Measurements from ENCODE around the gene VPS13D.
"Not testable (repeated sequence)": the region's sequence is repeated elsewhere in the genome, so short reads cannot be mapped to it uniquely, and the experiment has no call there.

The VPS13D gene

DNA sequence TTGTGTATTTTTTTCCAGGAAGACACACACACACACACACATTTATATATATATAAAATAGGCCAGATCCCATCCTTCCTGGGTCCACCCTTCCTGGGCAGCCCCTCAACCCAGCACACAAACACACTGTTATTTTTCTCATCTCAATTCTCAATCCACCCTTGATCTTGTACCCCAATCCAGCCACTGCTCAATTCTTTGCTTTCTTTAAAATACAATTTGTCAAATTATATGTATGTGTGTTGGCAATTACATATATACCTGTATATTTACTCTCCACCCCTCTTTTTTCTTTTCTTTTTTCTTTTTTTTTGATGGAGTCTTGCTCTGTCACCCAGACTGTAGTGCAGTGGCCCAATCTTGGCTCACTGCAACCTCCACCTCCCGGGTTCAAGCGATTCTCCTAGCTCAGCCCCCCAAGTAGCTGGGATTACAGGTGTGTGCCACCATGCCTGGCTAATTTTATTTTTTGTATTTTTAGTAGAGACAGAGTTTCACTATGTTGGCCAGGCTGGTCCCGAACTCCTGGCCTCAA, 299.9 kb downstream of the VPS13D start:
- DNase-seq = no peak

DNA sequence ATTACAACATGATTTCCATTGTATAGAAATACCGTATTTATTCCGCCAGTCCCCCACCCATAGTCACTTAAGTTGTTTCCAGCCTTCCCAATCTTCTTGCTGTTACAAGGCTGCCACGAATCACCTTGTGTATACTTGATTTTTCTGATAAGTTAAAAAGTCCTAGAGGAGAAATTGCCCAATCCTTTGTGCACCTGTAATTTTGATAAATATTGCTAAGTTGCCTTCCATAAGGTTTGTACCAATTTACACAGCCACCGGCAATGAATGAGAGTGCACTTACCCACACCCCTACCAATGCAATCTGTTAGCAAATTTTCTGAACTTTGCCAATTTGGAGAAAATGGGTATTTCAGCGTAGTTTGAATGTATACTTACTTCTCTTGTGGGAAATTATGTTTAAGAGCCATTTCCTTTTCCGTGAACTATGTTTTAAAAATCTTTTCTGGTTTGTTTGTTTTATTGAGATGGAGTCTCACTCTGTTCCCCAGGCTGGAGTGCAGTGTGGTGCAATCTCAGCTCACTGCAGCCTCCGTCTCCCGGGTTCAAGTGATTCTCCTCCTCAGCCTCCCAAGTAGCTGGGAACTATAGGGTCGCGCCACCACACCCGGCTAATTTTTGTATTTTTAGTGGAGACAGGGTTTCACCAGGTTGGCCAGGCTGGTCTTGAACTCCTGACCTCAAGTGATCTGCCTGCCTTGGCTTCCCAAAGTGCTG, 300.8 kb downstream of the VPS13D start:
- DNase-seq = no peak

DNA sequence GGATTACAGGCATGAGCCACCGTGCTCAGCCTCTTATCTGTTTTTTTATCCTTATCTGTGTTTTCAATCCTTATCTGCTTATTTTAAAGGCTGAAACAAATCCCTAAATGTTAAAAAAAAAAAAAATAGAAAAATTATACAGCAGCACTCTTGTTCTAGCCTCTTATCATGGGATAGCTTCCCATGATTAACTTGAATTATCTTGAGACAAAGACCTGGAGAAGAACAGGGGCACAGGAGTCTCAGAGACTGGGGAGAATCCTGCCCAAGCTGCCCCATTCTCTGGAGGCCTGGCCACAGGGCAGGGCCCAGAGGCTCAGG, 301.3 kb downstream of the VPS13D start:
- no peak for DNase-seq

DNA sequence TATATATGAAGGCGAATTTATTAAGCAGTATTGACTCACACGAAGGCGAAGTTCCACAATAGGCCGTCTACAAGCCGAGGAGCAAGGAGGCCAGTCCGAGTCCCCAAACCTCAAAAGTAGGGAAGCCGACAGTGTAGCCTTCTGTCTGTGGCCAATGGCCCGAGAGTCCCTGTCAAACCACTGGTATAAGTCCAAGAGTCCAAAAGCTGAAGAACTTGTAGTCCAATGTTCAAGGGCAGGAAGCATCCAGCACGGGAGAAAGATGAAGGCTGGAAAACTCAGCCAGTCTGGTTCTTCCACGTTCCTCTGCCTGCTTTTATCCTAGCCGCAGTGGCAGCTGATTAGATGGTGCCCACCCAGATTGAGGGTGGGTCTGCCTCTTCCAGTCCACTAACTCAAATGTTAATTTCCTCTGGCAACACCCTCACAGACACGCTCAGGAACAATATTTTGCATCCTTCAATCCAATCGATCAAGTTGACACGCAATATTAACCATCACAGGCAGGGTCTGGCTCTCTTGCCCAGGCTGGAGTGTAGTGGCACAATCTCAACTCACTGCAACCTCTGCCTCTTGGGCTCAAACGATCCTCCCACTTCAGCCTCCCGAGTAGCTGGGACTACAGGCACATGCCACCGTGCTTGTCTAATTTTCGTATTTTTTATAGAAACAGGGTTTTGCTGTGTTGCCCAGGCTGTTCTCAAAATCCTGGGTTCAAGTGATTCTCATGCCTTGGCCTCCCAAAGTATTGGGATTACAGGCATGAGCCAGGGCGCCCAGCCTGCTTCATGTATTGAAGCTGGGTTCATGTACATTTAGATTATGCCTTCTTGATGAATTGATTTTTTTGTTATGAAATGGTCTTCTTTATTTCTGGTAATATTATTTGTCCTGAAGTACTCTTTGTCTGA, 302.8 kb downstream of the VPS13D start:
- no peak for DNase-seq

DNA sequence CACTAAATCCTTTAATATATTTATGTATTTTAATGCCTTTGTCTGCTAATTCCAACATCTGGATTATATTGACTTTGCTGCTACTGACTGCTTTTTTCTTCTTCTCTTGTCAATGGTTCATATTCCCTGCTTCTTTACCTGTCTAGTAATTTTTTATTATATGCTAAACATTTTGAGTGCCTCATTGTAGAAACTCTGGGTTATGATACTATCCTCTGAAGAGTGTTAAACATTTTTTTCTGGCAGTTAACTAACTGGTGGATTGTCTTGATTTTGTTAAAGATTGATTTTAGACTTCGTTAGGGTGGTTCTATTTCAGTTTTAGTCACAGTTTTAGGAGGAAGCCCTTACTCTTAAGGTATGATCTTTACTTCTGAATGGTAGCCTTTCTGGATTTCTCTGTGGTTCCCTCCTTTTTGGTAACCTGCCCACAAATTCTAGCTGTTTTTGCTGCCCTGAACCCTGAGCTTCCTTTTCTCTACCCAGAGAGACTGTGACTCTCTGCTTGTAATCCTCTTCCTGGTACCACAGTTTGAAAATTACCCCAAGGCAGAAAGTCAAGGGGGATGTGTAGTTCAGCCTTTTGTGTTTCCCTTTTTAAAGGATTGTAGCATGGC, 306.3 kb downstream of the VPS13D start:
- no peak for DNase-seq

DNA sequence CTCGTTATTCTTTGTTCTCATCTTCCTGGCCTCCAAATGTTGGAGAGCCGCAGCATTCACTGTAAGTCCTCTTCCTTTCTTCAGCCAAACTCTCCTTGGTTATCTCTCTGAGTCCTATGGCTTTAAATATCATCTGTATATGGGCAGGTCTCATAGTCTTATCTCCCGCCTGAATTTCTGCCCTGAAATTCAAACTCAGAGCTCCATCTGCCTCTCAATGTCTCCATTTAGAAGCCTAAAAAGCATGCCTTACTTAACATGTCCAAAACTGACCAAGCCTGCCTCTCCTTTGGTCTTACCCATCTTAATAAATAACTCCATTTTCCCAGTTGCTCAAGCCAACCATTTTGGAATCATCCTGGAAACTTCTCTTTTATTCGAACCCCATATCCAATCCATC, 307.5 kb downstream of the VPS13D start:
- no peak for DNase-seq

DNA sequence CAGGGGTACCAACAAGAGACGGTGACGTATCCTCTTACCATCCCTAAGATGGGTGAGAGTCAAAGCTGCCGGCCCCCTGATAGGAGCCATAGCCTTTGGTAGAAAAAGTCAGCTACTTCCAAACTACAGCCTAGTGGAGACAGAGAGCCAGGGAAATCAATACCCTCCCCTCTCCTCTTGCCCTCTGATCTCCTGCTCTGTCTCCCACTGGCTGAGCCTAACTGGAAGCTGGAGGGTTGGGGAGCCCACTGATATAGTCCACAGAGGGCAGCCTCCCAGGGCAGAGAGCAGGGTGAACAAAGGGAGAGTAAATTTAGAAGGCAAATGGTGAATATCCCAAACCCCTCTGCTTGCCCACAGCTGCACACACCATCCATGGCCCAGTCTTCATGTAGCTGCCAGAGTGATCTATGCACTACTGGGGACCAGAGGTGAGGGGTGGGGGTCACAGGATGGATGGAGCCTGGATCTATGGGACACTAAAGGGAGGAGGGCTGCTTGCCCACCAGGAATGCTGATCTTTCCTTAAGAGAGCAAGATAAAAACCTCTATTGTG, 308.2 kb downstream of the VPS13D start:
- DNase-seq = no peak

DNA sequence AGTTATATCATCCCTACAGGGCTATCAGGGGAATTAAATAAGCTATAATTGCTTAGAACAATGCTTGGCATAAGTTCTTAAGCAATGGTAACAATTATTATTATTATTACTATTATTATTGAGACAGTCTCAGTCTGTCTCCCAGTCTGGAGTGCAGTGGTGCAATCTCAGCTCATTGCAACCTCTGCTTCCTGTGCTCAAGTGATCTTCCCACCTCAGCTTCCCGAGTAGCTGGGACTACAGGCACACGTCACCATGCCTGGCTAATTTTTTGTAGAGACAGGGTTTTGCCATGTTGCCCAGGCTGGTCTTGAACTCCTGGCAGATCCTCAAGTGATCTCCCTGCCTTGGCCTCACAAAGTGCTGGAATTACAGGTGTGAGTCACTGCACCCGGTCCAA, 308.7 kb downstream of the VPS13D start:
- DNase-seq = not testable (repeated sequence)

DNA sequence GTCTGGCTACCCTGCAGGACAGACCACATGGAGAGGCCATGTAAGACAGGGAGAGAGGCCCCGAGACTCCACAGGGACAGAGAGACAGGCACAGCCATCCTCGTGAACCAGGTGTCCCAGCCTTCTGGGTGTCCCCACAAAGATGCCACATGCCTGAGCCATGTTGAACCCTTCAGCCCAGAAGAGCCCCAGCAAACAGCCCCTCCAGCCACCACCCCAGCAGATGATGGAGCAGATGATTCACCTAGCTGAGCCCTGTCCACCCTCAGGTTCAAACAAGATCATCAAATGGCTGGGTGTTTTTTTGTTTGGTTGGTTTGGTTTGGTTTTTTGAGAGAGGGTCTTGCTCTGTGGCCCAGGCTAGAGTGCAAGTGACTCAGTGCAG, 309.5 kb downstream of the VPS13D start:
- DNase-seq = no peak

DNA sequence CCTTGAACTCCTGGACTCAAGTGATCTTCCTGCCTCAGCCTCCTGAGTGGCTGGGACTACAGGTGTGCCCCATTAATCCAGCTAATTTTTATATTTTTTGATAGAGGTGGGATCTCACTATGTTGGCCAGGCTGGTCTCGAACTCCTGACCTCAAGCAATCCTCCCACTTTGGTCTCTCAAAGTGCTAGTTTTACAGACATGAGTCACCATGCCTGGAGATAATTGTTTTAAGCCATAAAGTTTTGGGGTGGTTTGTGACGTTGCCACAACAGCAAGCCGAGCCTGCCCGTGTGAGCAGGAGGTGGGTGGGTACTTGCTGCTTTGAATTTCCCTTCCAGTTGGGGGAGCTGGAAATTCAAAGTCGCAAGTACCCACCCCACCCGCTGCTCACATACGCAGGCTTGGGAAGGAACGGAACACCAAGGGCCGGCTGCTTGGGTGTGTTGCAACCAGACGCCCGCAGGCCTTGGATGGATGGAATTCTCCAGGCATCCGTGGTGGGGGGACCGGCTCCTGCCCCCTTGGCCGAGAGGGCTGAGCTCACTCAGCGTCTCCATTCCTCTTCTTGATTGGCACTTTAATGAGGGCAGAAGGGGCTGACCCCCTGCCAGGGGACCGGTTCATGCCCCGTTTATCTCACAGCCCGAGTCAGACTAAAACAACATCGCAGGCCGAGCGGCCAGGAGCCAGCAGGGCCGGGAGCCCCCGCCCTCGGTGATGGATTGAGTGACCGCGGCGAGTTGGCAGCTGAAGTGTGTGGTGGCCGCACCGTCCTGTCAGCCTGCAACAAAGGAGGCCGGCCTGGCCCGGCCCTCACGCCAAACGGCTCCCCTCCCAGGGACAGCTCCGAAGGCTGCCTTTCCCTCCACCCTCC, 310.1 kb downstream of the VPS13D start:
- DNase-seq = no peak

DNA sequence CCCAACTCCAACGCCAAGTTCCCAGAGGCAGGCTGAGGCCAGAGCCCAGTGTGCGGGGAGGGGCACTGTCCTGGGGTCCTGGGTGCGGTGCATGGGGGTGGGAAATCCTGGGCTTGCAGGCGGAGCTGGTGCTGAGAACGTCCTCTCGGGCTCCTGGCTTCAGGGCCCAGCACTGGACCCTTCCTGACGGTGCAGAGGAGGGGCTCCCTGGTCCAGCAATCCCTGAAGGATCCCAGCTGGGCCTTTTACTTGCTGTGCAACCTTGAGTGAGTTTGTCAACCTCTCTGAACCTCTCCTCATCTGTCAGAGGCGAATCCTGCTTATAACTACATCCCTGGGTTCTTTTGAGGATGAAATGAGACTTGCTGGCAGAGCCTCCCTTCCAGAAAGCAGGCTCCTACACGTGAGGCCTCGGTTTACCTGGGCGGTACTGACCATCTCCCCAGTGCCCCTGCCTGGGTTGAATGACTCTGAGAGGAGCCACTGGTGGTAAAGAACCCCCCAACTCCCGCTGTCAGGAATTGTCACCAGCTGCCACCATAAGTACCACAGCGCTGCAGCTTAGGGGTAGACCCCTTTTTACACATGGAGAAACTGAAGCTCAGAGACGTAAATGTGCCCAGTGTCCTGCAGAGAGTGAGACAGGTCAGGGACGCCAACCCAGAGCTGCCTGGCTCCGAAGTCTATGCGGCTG, 310.9 kb downstream of the VPS13D start:
- no peak for DNase-seq

DNA sequence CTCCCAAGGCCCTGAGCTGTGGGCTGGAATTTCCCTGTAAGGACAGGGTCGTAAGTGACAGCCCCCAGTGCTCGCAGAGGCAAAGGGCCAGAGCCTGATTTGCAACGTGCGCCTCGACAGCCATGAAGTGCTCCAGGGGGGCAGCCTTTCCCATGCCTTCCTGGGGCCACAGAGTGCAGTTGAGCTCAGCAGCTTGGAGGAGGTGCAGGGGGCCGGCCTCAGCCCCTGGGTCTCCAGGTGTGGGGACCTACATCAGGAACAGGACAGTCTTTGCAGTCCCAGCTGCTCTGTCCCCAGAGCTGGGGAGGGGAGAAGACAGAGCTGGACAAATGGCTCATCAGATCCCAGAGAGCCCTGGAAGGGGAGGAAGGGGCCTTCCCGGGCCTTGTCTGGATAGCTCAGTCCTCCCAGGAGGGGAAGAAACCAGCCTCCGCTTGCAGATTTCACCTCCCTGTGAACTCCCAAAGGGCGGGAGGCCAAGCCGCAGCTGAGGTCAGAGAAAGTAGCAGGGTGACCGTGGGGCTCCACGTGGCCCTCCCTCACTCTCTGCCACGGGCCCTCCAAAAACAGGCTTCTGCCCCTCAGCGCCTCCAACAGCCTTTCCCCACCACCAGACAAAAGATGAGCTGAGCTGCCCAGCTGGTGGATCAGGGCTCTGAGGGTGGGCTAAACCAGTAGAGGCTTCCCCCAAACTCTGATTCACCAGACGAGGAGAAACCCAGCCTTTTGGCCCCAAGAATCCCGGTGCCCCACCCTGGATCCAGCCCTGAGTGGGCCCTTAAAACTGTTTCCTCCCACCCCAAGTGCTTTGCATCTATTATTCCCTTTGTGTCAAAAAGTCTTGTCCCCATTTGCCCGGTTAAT, 311.7 kb downstream of the VPS13D start:
- no peak for DNase-seq

DNA sequence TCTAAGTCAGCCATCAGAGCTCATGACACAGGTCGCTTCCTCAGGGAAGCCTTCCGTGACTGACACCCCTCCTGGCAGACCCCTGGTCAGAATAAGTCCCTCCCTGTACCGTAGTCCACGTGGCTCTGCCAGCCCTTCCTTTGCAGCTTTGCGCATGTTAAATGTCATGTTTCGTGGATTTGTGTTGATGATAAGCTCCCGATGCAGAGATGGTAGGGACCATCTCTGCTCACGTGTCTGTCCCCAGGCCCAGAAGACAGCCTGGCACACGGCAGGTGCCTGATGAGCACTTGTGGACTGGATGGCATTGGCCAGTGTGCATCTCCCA, 312.3 kb downstream of the VPS13D start:
- no peak for DNase-seq

DNA sequence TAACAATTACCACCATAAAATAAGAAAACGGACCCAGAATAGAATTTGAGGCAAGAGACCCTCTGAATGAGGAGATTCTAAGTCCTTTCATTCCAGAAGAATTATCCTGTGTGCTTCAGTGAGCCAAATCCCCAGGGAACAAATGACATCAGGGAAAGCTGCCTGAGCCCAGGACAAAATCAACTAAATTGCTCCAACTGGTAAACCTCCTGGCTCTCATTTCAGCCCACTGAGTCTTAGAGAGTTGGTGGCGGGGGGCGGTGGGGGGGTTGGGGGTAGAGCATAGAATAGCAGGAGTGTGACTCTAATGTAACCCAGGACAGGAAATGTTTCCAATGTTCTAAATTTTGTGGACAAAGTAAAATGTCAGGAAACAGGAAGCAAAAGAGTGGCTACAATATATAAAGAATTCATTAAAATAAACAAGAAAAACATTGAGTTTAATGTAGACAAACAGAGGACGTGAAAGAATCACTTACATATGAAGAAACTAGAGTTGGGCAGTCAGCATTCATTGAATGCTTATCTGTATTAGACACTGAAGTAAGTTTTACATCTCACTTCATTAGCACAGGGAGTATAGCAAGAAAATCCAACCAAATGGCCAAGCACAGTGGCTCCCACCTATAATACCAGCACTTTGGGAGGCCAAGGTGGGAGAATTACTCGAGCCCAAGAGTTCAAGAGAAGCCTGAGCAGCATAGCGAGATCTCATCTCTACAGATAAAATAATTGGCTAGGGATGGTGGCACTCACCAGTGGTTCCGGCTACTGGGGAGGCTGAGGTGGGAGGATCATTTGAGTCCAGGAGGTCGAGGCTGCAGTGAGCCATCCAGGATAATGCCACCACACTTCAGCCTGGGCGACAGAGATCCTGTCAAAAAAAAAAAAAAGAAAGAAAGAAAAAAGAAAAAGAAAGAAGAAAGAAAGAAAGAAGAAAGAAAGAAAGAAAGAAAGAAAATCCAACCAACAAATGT, 313.1 kb downstream of the VPS13D start:
- DNase-seq = no peak

DNA sequence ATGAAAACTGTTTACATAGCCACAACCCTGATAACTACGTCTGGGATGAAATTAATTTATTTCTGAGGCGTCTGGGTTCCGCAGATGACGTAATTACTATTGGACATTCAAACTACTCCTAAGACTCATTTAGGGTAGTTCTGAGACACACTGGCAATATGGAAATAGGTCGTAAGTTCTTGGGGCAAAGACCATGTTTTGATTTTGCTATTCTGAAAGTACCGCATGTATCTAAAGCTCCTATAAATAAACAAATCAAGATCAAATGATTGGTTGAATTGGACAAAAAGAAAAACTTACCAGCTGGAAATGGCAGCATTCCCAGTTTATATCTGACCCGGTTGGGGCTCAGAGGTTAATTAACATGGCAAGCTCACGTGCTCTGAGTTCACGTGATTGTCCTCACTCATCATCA, 313.9 kb downstream of the VPS13D start:
- DNase-seq = no peak

DNA sequence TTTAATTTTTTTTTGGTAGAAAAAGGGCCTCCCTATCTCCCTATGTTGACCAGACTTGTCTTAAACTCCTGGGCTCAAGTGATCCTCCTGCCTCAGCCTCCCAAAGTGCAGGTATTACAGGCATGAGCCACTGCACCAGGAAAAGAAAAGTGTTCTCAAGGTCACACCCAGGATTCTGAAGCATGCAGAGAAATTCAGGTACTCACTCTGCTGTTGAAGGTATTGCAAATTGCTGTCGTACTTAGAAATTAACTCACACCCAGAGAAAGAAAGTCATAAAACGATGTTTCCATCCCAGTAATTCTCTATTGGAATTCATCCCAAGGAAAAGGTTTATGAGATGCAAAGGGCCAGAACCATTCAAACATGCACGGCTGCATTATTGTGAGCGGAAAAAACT, 314.5 kb downstream of the VPS13D start:
- no peak for DNase-seq

DNA sequence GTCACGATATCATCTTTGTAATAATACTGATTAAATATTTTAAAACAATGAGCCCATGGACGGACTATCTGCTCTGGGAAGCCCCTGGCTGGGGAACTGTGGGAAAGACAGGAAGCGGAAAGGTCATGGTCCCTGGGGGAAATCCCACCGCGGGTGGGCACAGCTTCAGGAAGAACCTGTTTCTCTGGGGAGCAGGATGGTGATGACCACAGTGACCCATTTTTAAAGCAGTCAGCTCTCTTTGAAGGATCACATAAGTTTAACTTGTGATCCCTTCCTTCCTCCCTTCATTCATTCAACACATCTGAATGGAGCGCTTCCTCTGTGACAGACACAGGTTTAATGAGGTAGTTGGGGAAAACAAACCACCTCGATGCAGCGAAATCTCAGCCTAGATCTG, 315.2 kb downstream of the VPS13D start:
- DNase-seq = no peak

DNA sequence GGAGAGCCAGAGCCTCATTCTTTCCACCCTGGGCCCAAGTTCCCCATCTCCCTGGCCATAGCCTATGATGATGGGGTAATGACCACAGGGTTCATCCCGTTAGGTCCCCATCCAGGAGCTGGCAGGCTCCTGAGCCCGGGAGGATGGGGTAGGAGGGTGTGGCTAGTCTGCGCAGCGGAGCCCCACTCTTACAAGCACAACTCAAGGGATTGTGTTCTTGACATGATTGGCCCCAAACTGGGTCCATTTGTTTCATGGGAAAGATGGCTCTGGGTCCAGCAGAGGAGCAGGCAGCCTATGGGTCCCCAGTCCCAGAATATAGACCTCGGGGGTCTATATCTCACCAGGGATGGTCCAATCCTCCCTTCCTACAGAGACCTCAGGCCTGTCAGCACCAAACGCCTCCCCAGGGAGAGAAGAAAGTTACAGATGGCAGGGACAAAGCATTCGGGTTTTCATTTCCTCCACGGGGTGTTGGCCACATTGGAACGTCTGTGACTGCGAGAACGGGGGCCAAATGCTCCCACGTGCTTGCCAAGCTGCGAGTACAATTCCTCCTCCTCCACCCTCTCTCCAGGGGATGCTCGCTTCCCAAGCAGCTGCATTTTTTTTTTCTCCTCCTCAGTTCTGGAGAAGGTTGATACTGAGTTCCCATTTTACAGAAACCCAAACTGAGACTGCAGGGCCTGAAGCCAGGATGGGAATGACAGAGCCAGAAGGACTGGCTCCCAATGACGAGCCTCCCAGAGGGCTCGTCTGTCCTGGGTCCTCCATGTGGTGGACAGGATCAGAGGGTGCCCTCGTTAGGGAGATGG, 317.1 kb downstream of the VPS13D start:
- DNase-seq = no peak
